Ascending aorta (tissue), 2 donors: ENCODE data around the gene SRSF5. TPM values are rescaled to one million over a fixed set of nuclear protein-coding genes. Genes with fewer than 3 reads are reported as not detected.

ENCODE experiments used
- DNase-seq, 2 donors: peaks; one replicate each; pipeline ENCODE4 v3.0.0-alpha.2; 2019; ENCODE audit warnings: low spot score in 2 of 2
- H3K27ac ChIP-seq, 2 donors: fragments of 200-600 bp; sonication (generic); one replicate each; pipeline ENCODE4 v1.5.1; 2016 to 2017; ENCODE audit warnings: mild to moderate bottlenecking in 1 of 2
- H3K27me3 ChIP-seq: fragments of 200-600 bp; sonication (generic); one replicate; pipeline ENCODE4 v1.5.1; 2017
- H3K36me3 ChIP-seq, 2 donors: fragments of 200-600 bp; sonication (generic); one replicate each; pipeline ENCODE4 v1.5.1; 2016
- H3K4me1 ChIP-seq, 2 donors: fragments of 200-600 bp; sonication (generic); one replicate each; pipeline ENCODE4 v1.5.1; 2016 to 2017; ENCODE audit warnings: mild to moderate bottlenecking in 1 of 2
- H3K4me3 ChIP-seq, 2 donors: fragments of 200-600 bp; sonication (generic); one replicate each; pipeline ENCODE4 v1.5.1; 2016 to 2017; ENCODE audit warnings: mild to moderate bottlenecking in 1 of 2
- H3K9me3 ChIP-seq, 2 donors: fragments of 200-600 bp; sonication (generic); one replicate each; pipeline ENCODE4 v1.5.1; 2016
- CTCF ChIP-seq, 3 experiments: fragments of 200-600 bp in 2 of 3; fragments of 450-650 bp in 1 of 3; sonication (generic) in 2 of 3; IDR thresholded peaks; one replicate each; pipeline ENCODE4 v1.5.1; 2016 to 2019; ENCODE audit warnings: antibody characterized with exemption in 3 of 3, mild to moderate bottlenecking in 1 of 3, moderate library complexity in 1 of 3
- intact Hi-C: fragments of 100-400 bp; cut with DNase I; formaldehyde crosslinking; loops from one replicate; pipeline ENCODE4 v1.15.1; 2023
- total RNA-seq: library from RNA; depleted of rRNA; stranded (reverse); fragments of >200 nt; gene quantifications from one replicate; pipeline ENCODE4 v1.1.0, GENCODE V29; 2016

The SRSF5 gene
- total RNA-seq, 1 donor from 2014 or later = 113 TPM

DNA sequence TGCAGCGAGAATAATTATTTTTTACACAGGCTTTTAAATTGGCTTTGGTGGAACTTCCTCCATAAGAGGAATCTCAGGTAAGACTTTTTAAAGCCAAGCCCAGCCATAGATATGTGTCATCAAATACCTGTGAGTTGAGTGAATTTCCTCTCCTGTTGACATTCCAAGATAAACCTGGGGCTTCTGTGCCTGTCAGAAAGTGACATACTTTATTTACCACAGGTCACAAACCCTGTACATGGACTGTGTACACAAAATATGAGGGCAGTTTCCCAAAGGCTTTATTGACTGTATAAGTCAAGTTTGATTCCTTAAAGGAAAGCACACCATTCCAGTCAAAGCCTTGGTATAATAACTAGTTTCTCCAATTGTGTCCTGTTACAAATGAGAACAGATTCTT, 25.9 kb upstream of the SRSF5 start:
- no peaks in the 10 kb centered on the region for H3K27me3 ChIP-seq
- no peaks in the 10 kb centered on the region for H3K36me3 ChIP-seq
- H3K4me3 ChIP-seq = no peak overlapping the region
- no peaks in the 10 kb centered on the region for H3K9me3 ChIP-seq
- no peak for TF ChIP-seq CTCF (IDR thresholded peaks at IDR 0.05)
- H3K4me1 ChIP-seq = no peaks in the 10 kb centered on the region
- intact Hi-C loops = no loop called here
- no peak for DNase-seq
- H3K27ac ChIP-seq = no peak overlapping the region

DNA sequence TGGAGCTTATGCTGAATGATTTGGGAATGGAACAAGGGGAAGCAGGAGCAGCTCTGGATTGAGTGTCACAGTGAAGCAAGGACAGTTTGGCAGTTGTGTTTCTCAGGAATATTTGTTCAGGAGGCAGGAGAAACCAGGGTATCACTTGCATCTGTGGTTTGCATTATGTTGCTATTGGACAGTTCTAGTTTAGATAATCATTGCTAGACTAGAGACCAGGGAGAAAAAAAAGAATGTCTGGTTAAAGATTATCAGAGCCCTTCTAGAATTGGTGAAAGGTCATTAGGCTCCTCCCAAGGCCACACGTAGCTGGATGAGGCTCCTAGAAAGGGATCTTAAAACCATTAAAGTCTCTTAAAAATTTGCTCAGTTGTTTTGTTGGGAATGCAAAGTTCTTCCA, 17.0 kb upstream of the SRSF5 start:
- Histone ChIP-seq H3K9me3 (no peaks in the 10 kb centered on the region), H3K36me3 (no peaks in the 10 kb centered on the region), H3K27me3 (no peaks in the 10 kb centered on the region), H3K27ac (no peak overlapping the region), H3K4me1 (no peaks in the 10 kb centered on the region), H3K4me3 (no peak overlapping the region)
- intact Hi-C loops = no loop called here
- no peak for TF ChIP-seq CTCF (IDR thresholded peaks at IDR 0.05)
- no peak for DNase-seq

GRCh38 chr14:69750495-69750894, 16.4 kb upstream of the SRSF5 start:
- intact Hi-C loops = no loop called here
- H3K9me3 ChIP-seq = no peaks in the 10 kb centered on the region
- no peak for DNase-seq
- no peak overlapping the region for H3K27ac ChIP-seq
- H3K4me1 ChIP-seq = no peaks in the 10 kb centered on the region
- H3K27me3 ChIP-seq = no peaks in the 10 kb centered on the region
- no peak for TF ChIP-seq CTCF (IDR thresholded peaks at IDR 0.05)
- no peak overlapping the region for H3K4me3 ChIP-seq
- H3K36me3 ChIP-seq = no peaks in the 10 kb centered on the region

- no peaks in the 10 kb centered on the region for H3K27me3 ChIP-seq
- no peak overlapping the region for H3K4me3 ChIP-seq
- H3K9me3 ChIP-seq = no peaks in the 10 kb centered on the region
- TF ChIP-seq CTCF (IDR thresholded peaks at IDR 0.05) = no peak
- no peak for DNase-seq
- intact Hi-C loops = no loop called here
- no peak overlapping the region for H3K27ac ChIP-seq
- no peaks in the 10 kb centered on the region for H3K4me1 ChIP-seq
- no peaks in the 10 kb centered on the region for H3K36me3 ChIP-seq
Observed at GRCh38 chr14:69752773-69753172, 14.2 kb upstream of the SRSF5 start.

DNA sequence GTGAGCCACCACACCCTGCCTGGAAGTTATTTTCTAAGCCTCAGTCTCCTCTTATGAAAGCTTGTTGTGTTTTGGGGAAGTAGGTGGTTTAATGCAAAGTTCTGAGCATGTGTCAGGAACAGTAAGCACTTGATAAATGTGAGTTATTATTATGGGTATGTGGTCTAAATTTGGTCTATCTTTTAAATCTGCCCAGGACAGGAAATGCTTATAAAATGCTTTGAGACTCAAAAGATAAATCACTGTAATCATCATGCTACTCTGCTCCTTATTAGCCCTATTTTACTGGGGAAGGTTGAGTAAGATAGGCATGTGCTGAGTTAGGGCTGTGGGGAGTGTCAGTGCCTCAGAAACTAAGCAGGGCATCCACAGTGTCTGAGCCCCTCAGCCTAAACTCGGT, 13.1 kb upstream of the SRSF5 start:
- Histone ChIP-seq H3K36me3 (no peaks in the 10 kb centered on the region), H3K27ac (no peak overlapping the region), H3K27me3 (no peaks in the 10 kb centered on the region), H3K4me1 (no peaks in the 10 kb centered on the region), H3K9me3 (no peaks in the 10 kb centered on the region), H3K4me3 (no peak overlapping the region)
- intact Hi-C loops = no loop called here
- TF ChIP-seq CTCF (IDR thresholded peaks at IDR 0.05) = no peak
- no peak for DNase-seq

- intact Hi-C loops = no loop called here
- no peaks in the 10 kb centered on the region for H3K9me3 ChIP-seq
- H3K27me3 ChIP-seq = no peaks in the 10 kb centered on the region
- H3K36me3 ChIP-seq = no peaks in the 10 kb centered on the region
- DNase-seq = no peak
- no peak for TF ChIP-seq CTCF (IDR thresholded peaks at IDR 0.05)
- no peak overlapping the region for H3K4me3 ChIP-seq
- no peak overlapping the region for H3K27ac ChIP-seq
- no peaks in the 10 kb centered on the region for H3K4me1 ChIP-seq
Observed at GRCh38 chr14:69754487-69754886, 12.5 kb upstream of the SRSF5 start.
